Activated T-cell treated with anti-CD3 and anti-CD28 coated beads, Interleukin-2, amount 50 U/mL, for 24 hours (primary cell): Measurements from ENCODE around the gene DENND2A.

ENCODE experiments used
- DNase-seq: peaks from one replicate; pipeline ENCODE4 v3.0.0-alpha.2; 2020
- H3K27ac Mint-ChIP-seq: 2 replicates; pipeline ENCODE4 v1.8.0; 2020; ENCODE audit warnings: mild to moderate bottlenecking, mixed read lengths
- H3K27me3 Mint-ChIP-seq: 2 replicates; pipeline ENCODE4 v1.8.0; 2020; ENCODE audit warnings: mixed read lengths
- H3K36me3 Mint-ChIP-seq: 2 replicates; pipeline ENCODE4 v1.8.0; 2020; ENCODE audit warnings: low read depth, mixed read lengths
- H3K4me1 Mint-ChIP-seq: 2 replicates; pipeline ENCODE4 v1.8.0; 2020; ENCODE audit warnings: low read depth, mixed read lengths
- H3K4me3 Mint-ChIP-seq: 2 replicates; pipeline ENCODE4 v1.8.0; 2020; ENCODE audit warnings: mild to moderate bottlenecking, moderate library complexity, mixed read lengths
- H3K9me3 Mint-ChIP-seq: 2 replicates; pipeline ENCODE4 v1.8.0; 2020; ENCODE audit warnings: mixed read lengths

Gene DENND2A

DNA sequence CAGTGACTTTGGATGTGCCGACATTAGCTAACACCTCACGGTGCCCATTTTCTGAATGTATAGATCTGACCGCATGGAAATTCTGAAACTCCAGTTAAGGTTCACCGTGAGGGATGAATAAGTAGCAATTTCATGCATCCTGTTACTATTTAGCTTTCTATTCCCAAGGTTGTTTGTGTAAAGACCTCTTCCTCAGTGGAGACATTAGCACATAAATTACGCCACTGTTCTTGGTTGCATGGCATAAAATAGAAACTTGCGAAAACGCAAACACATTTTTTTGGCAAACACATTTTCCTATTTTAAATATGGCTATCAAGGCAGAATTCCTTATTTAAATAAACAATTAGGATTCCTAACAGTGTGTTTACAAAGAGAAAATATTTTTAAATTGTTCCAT, 36.5 kb downstream of the DENND2A start:
- Mint-ChIP-seq H3K27ac (no peak overlapping the region), H3K9me3 (no peaks in the 10 kb centered on the region), H3K4me3 (no peak overlapping the region), H3K36me3 (no peaks in the 10 kb centered on the region), H3K4me1 (no peaks in the 10 kb centered on the region), H3K27me3 (peaks cover 3% of the 10 kb centered on the region)
- DNase-seq: no peak

DNA sequence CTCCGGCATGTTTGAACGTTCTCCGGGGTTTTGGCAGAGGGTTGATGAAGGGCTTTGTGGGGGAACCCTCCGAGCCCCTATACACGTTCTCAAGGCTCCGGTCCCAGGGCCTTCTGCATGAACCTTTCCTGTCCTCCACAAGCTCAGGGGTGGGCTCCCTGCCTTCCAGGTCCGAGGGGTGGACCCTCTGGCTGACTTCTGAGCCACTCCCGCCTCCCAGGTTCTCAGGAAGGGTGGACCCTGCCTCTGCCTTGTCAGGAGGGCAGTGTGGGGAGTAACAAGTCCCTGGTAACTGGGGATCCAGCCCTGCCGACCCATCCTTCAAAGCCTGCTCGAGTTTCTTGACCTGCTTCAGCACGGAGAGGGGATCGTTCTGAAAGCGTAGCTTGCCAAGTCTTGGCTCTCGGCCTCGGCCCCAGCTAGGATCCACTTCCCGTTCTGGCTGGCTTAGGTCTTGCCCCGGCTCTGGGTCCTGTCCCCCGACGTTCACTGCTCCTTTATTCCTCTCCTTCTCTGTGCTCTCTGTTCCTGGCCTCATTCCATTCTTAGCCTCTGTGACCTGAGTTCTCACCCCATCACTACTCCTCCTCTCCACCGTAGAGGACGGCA, 38.9 kb downstream of the DENND2A start:
- DNase-seq: no peak
- peaks cover 7% of the 10 kb centered on the region for H3K27me3 Mint-ChIP-seq
- no peak overlapping the region for H3K27ac Mint-ChIP-seq
- H3K9me3 Mint-ChIP-seq: no peaks in the 10 kb centered on the region
- H3K4me1 Mint-ChIP-seq: no peaks in the 10 kb centered on the region
- no peaks in the 10 kb centered on the region for H3K36me3 Mint-ChIP-seq
- H3K4me3 Mint-ChIP-seq: no peak overlapping the region

DNA sequence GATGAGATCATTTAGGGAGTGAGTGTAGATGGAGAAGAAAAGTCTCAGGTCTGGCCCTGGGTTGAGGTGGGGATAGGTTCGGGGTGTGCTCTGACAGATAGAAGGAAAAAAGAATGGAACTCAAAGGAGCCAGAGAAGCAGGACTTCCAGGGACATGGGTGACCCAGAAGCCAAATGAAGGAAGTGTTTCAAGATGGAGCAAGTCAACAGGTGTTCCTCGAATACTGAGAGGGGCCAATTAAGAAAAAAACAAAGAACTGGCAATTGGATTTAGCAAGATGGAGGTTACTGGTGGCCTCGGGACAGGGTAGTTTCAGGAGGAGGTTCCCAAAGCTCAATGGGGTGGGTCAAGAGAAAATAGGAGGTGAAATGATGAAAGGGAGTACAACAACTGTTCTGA, 40.3 kb downstream of the DENND2A start:
- H3K36me3 Mint-ChIP-seq: no peaks in the 10 kb centered on the region
- H3K4me1 Mint-ChIP-seq: no peaks in the 10 kb centered on the region
- peaks cover 14% of the 10 kb centered on the region for H3K27me3 Mint-ChIP-seq
- DNase-seq: no peak
- H3K9me3 Mint-ChIP-seq: no peaks in the 10 kb centered on the region
- no peak overlapping the region for H3K27ac Mint-ChIP-seq
- no peak overlapping the region for H3K4me3 Mint-ChIP-seq

DNA sequence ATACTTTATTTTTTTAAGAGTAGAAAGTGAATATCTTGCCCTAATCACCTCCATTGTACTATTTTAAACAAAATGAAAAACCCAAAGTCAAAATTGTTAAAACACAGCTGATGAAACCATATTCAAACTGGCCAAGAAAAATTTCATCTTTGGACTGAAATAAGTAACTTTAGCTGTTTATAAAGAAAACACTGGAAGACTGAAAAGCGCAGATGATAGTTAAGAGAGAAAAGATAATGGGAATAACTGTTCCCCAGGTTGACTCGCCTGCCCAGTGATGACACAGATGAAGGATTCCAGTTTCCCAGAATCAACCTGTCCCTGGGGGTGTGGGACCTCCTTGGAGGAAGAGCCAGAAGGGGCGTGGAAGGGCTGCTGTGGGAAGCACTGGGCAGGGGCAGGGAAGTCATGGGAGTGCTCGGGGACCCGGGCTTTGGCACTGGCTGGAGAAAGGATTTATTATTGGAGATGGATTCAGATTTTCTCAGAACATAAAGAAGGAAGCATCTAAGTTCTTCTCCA, 43.1 kb downstream of the DENND2A start:
- DNase-seq: no peak
- H3K36me3 Mint-ChIP-seq: no peaks in the 10 kb centered on the region
- H3K27ac Mint-ChIP-seq: no peak overlapping the region
- peaks cover 4% of the 10 kb centered on the region for H3K4me1 Mint-ChIP-seq
- H3K9me3 Mint-ChIP-seq: no peaks in the 10 kb centered on the region
- no peak overlapping the region for H3K4me3 Mint-ChIP-seq
- H3K27me3 Mint-ChIP-seq: peaks cover 18% of the 10 kb centered on the region

DNA sequence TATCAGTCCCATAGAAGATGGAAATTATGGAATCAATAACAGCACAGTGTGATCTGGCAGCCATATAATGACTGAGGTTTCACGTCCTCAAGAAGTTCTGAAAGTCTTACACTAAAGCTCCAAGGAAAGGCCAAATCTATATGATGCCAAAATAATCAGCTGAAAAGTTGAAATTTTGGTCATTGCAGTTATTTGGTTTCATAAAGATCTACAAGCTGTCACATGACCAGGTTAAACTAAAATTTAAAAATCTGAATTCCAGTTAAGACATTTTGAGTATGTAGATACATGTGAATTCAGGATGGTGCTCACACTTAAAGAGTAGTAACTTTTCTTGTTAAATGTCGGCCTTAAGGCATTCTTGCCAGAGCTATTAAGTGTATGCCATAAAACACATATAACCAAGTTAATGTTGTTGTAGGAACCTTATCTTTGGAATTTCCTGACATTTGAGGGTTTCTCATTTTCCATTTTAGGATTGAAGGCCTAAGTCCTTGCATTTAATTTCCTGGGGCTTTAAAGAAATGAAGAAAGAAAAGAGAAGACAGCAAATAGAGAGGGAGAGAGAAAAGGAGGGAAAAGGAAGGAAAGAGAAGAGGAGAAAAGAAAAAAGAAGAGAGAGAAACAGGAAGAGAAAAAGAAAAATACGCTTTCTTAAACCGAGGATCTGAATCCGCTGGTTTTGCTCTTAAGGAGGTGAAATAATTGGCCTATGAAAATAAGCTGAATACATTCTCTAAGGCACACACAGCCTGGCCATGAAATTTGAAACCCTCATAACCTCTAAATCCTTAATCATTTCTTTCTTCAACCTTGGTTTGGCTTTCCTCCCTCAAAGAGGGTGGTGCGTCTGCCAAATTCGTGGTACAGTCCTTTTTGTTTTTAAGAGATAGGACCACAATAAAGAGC, 43.8 kb downstream of the DENND2A start:
- peaks cover 4% of the 10 kb centered on the region for H3K4me1 Mint-ChIP-seq
- no peak overlapping the region for H3K4me3 Mint-ChIP-seq
- no peak for DNase-seq
- peaks cover 15% of the 10 kb centered on the region for H3K27me3 Mint-ChIP-seq
- H3K9me3 Mint-ChIP-seq: no peaks in the 10 kb centered on the region
- H3K36me3 Mint-ChIP-seq: no peaks in the 10 kb centered on the region
- no peak overlapping the region for H3K27ac Mint-ChIP-seq

GRCh38 chr7:140595468-140596092, 45.0 kb downstream of the DENND2A start:
- Mint-ChIP-seq H3K4me1 (peaks cover 7% of the 10 kb centered on the region), H3K27me3 (peaks cover 15% of the 10 kb centered on the region), H3K27ac (no peak overlapping the region), H3K36me3 (no peaks in the 10 kb centered on the region), H3K4me3 (no peak overlapping the region), H3K9me3 (no peaks in the 10 kb centered on the region)
- DNase-seq: no peak

DNA sequence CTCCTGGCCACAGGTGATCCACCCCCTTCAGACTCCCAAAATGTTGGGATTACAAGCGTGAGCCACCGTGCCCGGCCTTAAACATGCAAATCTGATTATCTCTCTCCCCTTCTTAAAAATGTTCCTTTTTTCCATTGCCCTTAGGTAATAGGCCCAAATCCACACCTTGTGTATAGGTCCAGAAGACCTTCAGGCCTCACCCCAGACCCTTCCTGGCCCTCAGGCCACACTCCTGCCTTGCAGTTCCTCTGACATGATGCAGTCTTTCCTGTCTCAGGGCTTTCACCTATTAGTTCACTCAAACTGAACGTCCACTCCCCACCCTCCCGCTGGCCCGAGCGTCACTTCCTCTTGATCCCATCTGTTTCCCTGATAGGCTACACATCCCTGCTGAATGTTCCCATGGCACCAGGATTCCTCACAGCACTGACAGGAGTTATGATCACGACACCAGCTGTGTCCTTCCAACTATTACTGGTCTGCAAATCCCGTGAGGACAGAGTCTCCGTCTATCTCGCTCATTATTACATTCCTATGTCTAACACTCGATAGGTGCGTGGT, 46.4 kb downstream of the DENND2A start:
- H3K9me3 Mint-ChIP-seq: no peaks in the 10 kb centered on the region
- no peak overlapping the region for H3K27ac Mint-ChIP-seq
- H3K4me1 Mint-ChIP-seq: peaks cover 7% of the 10 kb centered on the region
- H3K4me3 Mint-ChIP-seq: no peak overlapping the region
- peaks cover 15% of the 10 kb centered on the region for H3K27me3 Mint-ChIP-seq
- H3K36me3 Mint-ChIP-seq: no peaks in the 10 kb centered on the region
- no peak for DNase-seq

DNA sequence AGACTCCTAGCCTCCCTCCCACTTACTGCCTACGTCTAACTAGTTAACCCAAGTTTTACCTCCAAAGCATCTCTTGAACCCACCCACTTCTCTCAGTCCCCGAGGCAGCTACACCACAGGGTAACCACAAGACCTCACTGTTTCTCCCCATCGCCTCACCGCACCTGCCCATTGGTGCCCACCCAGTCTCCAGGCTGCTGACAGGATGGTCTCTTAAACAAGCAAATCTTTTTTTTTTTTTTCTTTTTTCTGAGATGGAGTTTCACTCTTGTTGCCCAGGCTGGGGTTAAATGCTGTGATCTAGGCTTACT, 47.0 kb downstream of the DENND2A start:
- DNase-seq: no peak
- peaks cover 15% of the 10 kb centered on the region for H3K27me3 Mint-ChIP-seq
- no peaks in the 10 kb centered on the region for H3K36me3 Mint-ChIP-seq
- H3K9me3 Mint-ChIP-seq: no peaks in the 10 kb centered on the region
- H3K4me1 Mint-ChIP-seq: peaks cover 7% of the 10 kb centered on the region
- no peak overlapping the region for H3K4me3 Mint-ChIP-seq
- H3K27ac Mint-ChIP-seq: no peak overlapping the region

DNA sequence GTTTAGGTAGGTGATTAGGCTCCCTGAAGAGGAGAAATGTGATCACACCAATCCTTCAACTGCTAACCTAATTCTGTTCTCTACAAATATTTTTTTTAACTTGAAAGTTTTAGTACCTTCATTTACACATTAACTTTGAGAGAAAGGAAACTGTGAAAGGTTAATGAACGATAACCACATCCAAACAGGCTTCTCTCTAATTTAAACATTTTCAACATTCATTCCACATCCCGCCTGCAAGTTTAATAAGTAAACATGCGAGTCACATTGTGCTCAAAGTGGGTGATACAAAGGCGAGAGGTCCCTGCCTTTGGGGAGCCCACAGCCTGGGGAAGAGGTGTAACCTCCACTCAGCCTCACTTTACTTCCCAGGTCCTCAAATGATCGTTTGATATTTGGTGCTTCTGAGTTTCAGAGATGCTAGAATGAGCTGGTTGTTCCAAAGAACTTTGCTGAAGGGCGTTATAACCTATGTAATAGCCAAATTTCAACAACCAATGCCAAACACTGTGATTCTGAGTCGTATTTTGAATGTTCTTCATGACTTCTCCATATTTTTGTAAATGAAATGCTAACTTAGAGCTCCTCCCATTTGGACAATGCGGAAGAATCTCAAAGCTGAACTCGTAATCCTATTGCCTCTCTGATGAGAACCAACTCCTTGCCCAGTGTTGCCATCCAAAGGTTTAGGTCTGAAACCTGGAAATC, 47.5 kb downstream of the DENND2A start:
- H3K27ac Mint-ChIP-seq: no peak overlapping the region
- no peak for DNase-seq
- peaks cover 7% of the 10 kb centered on the region for H3K4me1 Mint-ChIP-seq
- no peaks in the 10 kb centered on the region for H3K9me3 Mint-ChIP-seq
- H3K4me3 Mint-ChIP-seq: no peak overlapping the region
- H3K27me3 Mint-ChIP-seq: peaks cover 15% of the 10 kb centered on the region
- H3K36me3 Mint-ChIP-seq: no peaks in the 10 kb centered on the region

- DNase-seq: no peak
- Mint-ChIP-seq H3K4me3 (no peak overlapping the region), H3K27ac (no peak overlapping the region), H3K4me1 (peaks cover 7% of the 10 kb centered on the region), H3K27me3 (peaks cover 10% of the 10 kb centered on the region), H3K9me3 (no peaks in the 10 kb centered on the region), H3K36me3 (no peaks in the 10 kb centered on the region)
Observed at GRCh38 chr7:140591180-140591902, 49.3 kb downstream of the DENND2A start.

DNA sequence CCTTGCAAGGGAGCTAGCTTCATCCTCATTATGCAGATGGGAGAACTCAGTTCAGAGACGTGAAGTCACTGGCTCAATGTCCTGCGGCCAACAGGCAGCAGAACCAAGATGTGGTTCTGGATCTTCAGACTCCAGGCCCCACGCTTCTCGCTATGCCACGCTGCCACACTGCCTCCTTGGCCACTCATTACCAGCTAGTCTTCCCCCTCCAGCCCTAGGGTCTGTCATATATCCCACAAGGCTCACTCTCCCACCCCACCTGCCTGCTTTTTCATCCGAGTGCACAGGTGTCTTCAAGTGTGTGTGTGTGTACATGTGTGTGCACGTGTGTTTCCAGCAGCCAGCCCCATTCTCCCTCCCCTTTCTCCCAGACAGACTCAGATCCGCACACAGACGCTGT, 53.4 kb downstream of the DENND2A start:
- Mint-ChIP-seq H3K4me1 (peaks cover 3% of the 10 kb centered on the region), H3K9me3 (no peaks in the 10 kb centered on the region), H3K27me3 (no peaks in the 10 kb centered on the region), H3K4me3 (no peak overlapping the region), H3K36me3 (no peaks in the 10 kb centered on the region), H3K27ac (no peak overlapping the region)
- no peak for DNase-seq

DNA sequence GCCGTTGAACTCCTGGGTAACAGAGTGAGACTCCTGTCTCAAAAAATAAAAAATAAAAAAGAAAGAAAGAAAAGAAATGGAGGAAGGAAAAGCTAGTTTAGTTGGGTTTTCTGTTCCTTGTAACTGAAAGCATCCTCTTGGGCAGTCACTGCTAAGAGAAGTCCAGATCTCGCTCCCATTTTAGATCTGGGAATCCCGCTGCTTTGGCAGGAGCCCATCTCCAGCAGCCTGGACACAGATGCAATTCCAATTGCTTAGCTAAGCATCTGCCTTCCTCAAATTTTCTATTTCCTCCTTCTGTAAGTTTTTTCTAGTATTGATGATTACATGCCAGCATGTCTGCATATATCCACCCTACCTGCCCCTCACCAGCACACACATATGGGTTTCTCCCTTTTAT, 54.1 kb downstream of the DENND2A start:
- Mint-ChIP-seq H3K27me3 (no peaks in the 10 kb centered on the region), H3K27ac (no peak overlapping the region), H3K9me3 (no peaks in the 10 kb centered on the region), H3K36me3 (no peaks in the 10 kb centered on the region), H3K4me1 (peaks cover 3% of the 10 kb centered on the region), H3K4me3 (no peak overlapping the region)
- DNase-seq: no peak

DNA sequence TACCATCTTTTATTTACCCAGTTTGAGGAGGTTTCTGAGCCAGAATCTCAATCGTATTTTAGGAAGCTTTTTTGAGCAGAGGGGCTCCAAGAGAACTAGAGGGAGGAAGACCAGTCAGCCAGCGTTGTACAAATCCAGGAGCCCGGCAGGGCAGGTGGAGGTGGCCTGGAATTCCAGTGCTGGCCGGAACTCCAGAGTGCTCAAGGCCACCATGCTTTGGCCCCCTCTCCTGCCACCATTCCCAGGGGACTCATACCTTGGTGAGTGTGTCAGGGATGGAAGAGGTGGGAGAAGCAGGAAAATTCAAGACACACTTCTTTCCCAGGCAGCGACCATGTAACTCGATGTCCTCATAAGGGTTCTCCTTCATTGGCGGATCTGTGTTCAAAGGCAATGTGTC, 55.3 kb downstream of the DENND2A start:
- no peak overlapping the region for H3K27ac Mint-ChIP-seq
- H3K4me3 Mint-ChIP-seq: no peak overlapping the region
- DNase-seq: no peak
- H3K27me3 Mint-ChIP-seq: no peaks in the 10 kb centered on the region
- no peaks in the 10 kb centered on the region for H3K4me1 Mint-ChIP-seq
- no peaks in the 10 kb centered on the region for H3K36me3 Mint-ChIP-seq
- H3K9me3 Mint-ChIP-seq: no peaks in the 10 kb centered on the region
